ENCODE results near the gene SHISAL2A. TPM values are rescaled to one million over a fixed set of nuclear protein-coding genes. Genes with fewer than 3 reads are reported as not detected.

The SHISAL2A gene
- polyA plus RNA-seq, 1 donor from 2014 or later = not detected

DNA sequence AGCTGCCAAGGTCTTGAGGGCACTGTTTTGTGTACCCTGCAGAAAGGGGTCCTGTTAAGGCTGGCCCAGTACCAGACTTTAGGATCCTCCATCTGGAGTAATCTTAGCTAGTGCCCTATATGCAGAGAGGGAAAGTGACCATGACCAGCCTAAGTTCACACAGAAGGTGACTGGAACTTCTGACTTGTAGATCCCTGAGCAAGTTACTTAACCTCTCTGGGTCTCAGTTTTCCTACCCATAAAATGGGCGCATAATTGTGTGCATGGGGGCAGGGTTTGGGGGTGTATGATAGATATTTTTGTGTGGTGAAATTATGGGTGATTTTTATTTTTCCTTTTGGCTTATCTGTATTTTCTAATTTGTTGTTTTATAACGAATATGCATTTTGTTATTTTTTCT is 3.3 kb upstream of the SHISAL2A start:
- Histone ChIP-seq H3K4me2 (ENCODE audit: low read length) (no peak overlapping the region), H3K9ac (ENCODE audit: low read length) (no peak overlapping the region)

DNA sequence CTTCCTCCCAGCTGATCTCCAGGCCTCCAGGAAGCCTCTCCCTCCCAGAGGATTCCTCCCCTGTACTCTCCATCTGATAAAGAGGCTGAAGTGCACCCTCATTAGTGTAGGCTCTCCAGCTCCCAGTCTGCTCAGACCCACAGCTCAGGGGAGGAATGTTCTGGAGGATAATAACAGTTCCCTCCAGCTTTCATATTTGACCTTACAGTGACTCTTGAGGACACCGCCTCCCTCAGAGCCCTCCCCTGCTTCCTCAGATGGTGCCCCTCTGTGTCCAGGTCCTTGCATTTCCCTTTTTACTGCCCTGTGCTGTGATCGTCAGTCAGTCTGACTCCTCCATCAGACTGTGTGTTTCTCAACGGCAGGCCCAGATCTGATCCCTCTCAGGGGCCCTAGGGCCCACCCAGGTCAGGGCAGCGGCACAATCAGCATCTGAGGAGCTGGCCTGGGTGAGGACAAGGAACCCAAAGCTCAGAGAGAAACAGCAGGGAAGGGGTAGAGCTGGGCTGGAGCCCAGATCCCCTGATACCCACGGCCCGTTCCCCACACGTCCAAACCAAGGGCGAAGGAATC is 1.1 kb upstream of the SHISAL2A start:
- no peaks in the 10 kb centered on the region for H4K20me1 ChIP-seq (ENCODE audit: insufficient read depth)
- peaks cover 24% of the 10 kb centered on the region for H3K27me3 ChIP-seq (ENCODE audit: insufficient read depth, low read depth, low read length)
- no peak overlapping the region for H3K9ac ChIP-seq (ENCODE audit: low read length)
- H3K9me2 ChIP-seq (ENCODE audit: insufficient read depth, low read length) = no peaks in the 10 kb centered on the region
- H3K4me3 ChIP-seq (ENCODE audit: low read length) = no peak overlapping the region
- H3K79me2 ChIP-seq (replicated peaks; ENCODE audit: insufficient read depth, low read length) = no peaks in the 10 kb centered on the region
- H3K9me3 ChIP-seq (ENCODE audit: low read length) = no peaks in the 10 kb centered on the region
- H2AFZ ChIP-seq (ENCODE audit: low read depth, low read length) = no peak overlapping the region
- H3K36me3 ChIP-seq (ENCODE audit: insufficient read depth, low read length) = no peaks in the 10 kb centered on the region
- no peak overlapping the region for H3K4me2 ChIP-seq (ENCODE audit: low read length)
- no peaks in the 10 kb centered on the region for H3F3A ChIP-seq (ENCODE audit: insufficient read depth, low read length, poor library complexity, severe bottlenecking)
- no peak overlapping the region for H3K27ac ChIP-seq (ENCODE audit: low read length)
- TF ChIP-seq MXI1 (conservative IDR thresholded peaks at IDR 0.05; ENCODE audit: poor library complexity, severe bottlenecking) (no peak), SMC3 (conservative IDR thresholded peaks at IDR 0.05; ENCODE audit: poor library complexity) (no peak), TAF1 (IDR thresholded peaks at IDR 0.05; ENCODE audit: low read depth) (no peak), EP300 (conservative IDR thresholded peaks at IDR 0.05; ENCODE audit: poor library complexity, severe bottlenecking) (no peak), EZH2 (IDR thresholded peaks at IDR 0.05; ENCODE audit: borderline replicate concordance, insufficient read depth, low read length, poor library complexity, severe bottlenecking) (no peak), RAD21 (conservative IDR thresholded peaks at IDR 0.05) (no peak), POLR2AphosphoS5 (IDR thresholded peaks at IDR 0.05) (no peak)
- TF ChIP-seq, protein P1, sequence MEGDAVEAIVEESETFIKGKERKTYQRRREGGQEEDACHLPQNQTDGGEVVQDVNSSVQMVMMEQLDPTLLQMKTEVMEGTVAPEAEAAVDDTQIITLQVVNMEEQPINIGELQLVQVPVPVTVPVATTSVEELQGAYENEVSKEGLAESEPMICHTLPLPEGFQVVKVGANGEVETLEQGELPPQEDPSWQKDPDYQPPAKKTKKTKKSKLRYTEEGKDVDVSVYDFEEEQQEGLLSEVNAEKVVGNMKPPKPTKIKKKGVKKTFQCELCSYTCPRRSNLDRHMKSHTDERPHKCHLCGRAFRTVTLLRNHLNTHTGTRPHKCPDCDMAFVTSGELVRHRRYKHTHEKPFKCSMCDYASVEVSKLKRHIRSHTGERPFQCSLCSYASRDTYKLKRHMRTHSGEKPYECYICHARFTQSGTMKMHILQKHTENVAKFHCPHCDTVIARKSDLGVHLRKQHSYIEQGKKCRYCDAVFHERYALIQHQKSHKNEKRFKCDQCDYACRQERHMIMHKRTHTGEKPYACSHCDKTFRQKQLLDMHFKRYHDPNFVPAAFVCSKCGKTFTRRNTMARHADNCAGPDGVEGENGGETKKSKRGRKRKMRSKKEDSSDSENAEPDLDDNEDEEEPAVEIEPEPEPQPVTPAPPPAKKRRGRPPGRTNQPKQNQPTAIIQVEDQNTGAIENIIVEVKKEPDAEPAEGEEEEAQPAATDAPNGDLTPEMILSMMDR (IDR thresholded peaks at IDR 0.05; ENCODE audit: poor library complexity, severe bottlenecking) = no peak
- TF ChIP-seq, protein P2, sequence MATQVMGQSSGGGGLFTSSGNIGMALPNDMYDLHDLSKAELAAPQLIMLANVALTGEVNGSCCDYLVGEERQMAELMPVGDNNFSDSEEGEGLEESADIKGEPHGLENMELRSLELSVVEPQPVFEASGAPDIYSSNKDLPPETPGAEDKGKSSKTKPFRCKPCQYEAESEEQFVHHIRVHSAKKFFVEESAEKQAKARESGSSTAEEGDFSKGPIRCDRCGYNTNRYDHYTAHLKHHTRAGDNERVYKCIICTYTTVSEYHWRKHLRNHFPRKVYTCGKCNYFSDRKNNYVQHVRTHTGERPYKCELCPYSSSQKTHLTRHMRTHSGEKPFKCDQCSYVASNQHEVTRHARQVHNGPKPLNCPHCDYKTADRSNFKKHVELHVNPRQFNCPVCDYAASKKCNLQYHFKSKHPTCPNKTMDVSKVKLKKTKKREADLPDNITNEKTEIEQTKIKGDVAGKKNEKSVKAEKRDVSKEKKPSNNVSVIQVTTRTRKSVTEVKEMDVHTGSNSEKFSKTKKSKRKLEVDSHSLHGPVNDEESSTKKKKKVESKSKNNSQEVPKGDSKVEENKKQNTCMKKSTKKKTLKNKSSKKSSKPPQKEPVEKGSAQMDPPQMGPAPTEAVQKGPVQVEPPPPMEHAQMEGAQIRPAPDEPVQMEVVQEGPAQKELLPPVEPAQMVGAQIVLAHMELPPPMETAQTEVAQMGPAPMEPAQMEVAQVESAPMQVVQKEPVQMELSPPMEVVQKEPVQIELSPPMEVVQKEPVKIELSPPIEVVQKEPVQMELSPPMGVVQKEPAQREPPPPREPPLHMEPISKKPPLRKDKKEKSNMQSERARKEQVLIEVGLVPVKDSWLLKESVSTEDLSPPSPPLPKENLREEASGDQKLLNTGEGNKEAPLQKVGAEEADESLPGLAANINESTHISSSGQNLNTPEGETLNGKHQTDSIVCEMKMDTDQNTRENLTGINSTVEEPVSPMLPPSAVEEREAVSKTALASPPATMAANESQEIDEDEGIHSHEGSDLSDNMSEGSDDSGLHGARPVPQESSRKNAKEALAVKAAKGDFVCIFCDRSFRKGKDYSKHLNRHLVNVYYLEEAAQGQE (IDR thresholded peaks at IDR 0.05; ENCODE audit: borderline replicate concordance) = no peak

More for the DNA sequence above, 3.3 kb upstream of the SHISAL2A start:
- no peak overlapping the region for H2AFZ ChIP-seq (ENCODE audit: low read depth, low read length)
- peaks cover 24% of the 10 kb centered on the region for H3K27me3 ChIP-seq (ENCODE audit: insufficient read depth, low read depth, low read length)
- H3K79me2 ChIP-seq (replicated peaks; ENCODE audit: insufficient read depth, low read length) = no peaks in the 10 kb centered on the region
- no peaks in the 10 kb centered on the region for H3F3A ChIP-seq (ENCODE audit: insufficient read depth, low read length, poor library complexity, severe bottlenecking)
- no peaks in the 10 kb centered on the region for H3K9me3 ChIP-seq (ENCODE audit: low read length)
- no peak overlapping the region for H3K4me3 ChIP-seq (ENCODE audit: low read length)
- no peaks in the 10 kb centered on the region for H3K36me3 ChIP-seq (ENCODE audit: insufficient read depth, low read length)
- TF ChIP-seq RAD21 (conservative IDR thresholded peaks at IDR 0.05) (no peak), MXI1 (conservative IDR thresholded peaks at IDR 0.05; ENCODE audit: poor library complexity, severe bottlenecking) (no peak), TAF1 (IDR thresholded peaks at IDR 0.05; ENCODE audit: low read depth) (no peak), SMC3 (conservative IDR thresholded peaks at IDR 0.05; ENCODE audit: poor library complexity) (no peak), EP300 (conservative IDR thresholded peaks at IDR 0.05; ENCODE audit: poor library complexity, severe bottlenecking) (no peak), POLR2AphosphoS5 (IDR thresholded peaks at IDR 0.05) (no peak), EZH2 (IDR thresholded peaks at IDR 0.05; ENCODE audit: borderline replicate concordance, insufficient read depth, low read length, poor library complexity, severe bottlenecking) (no peak)
- TF ChIP-seq, protein P2 (IDR thresholded peaks at IDR 0.05; ENCODE audit: borderline replicate concordance) = no peak
- TF ChIP-seq, protein P1 (IDR thresholded peaks at IDR 0.05; ENCODE audit: poor library complexity, severe bottlenecking) = no peak
- no peaks in the 10 kb centered on the region for H4K20me1 ChIP-seq (ENCODE audit: insufficient read depth)
- no peak overlapping the region for H3K27ac ChIP-seq (ENCODE audit: low read length)
- no peaks in the 10 kb centered on the region for H3K9me2 ChIP-seq (ENCODE audit: insufficient read depth, low read length)
